ENCODE data around the gene LSAMP. TPM values are rescaled to one million over a fixed set of nuclear protein-coding genes. Genes with fewer than 3 reads are reported as not detected.

The LSAMP gene
- total RNA-seq, 1 donor from 2014 or later = 0.11 TPM

- H3K4me3 ChIP-seq = no peak overlapping the region
- H3K27ac ChIP-seq = no peak overlapping the region
Observed at GRCh38 chr3:115916866-115917265, 528.4 kb downstream of the LSAMP start.

GRCh38 chr3:115915061-115915460 is 530.2 kb downstream of the LSAMP start:
- Histone ChIP-seq H3K36me3 (no peaks in the 10 kb centered on the region), H3K27me3 (no peaks in the 10 kb centered on the region), H3K4me1 (no peaks in the 10 kb centered on the region), H3K9me3 (no peaks in the 10 kb centered on the region), H3K27ac (no peak overlapping the region), H3K4me3 (no peak overlapping the region)
- TF ChIP-seq CTCF (IDR thresholded peaks at IDR 0.05) = no peak
- DNase-seq (ENCODE audit: low spot score in 2 of 2) = no peak
- intact Hi-C loops (cut with DNase I) = no loop called here

More at GRCh38 chr3:115916866-115917265, 528.4 kb downstream of the LSAMP start:
- Histone ChIP-seq H3K4me1 (no peaks in the 10 kb centered on the region), H3K27me3 (no peaks in the 10 kb centered on the region), H3K36me3 (no peaks in the 10 kb centered on the region), H3K9me3 (peaks cover 0 to 4% of the 10 kb centered on the region in 2 donors)
- intact Hi-C loops (cut with DNase I) = no loop called here
- no peak for DNase-seq (ENCODE audit: low spot score in 2 of 2)
- TF ChIP-seq CTCF (IDR thresholded peaks at IDR 0.05) = no peak

- Histone ChIP-seq H3K9me3 (no peaks in the 10 kb centered on the region), H3K36me3 (no peaks in the 10 kb centered on the region), H3K4me1 (no peaks in the 10 kb centered on the region), H3K27ac (no peak overlapping the region), H3K4me3 (no peak overlapping the region), H3K27me3 (no peaks in the 10 kb centered on the region)
- intact Hi-C loops (cut with DNase I) = no loop called here
- TF ChIP-seq CTCF (IDR thresholded peaks at IDR 0.05) = no peak
- DNase-seq (ENCODE audit: low spot score in 2 of 2) = no peak
Observed at GRCh38 chr3:115913069-115913686, 532.1 kb downstream of the LSAMP start.

- H3K27me3 ChIP-seq = no peaks in the 10 kb centered on the region
- H3K4me3 ChIP-seq = no peak overlapping the region
- no peak for DNase-seq (ENCODE audit: low spot score in 2 of 2)
- no peaks in the 10 kb centered on the region for H3K4me1 ChIP-seq
- intact Hi-C loops (cut with DNase I) = no loop called here
- no peaks in the 10 kb centered on the region for H3K36me3 ChIP-seq
- TF ChIP-seq CTCF (IDR thresholded peaks at IDR 0.05) = no peak
- no peaks in the 10 kb centered on the region for H3K9me3 ChIP-seq
- no peak overlapping the region for H3K27ac ChIP-seq
Observed at GRCh38 chr3:115912372-115912771, 532.9 kb downstream of the LSAMP start.

- Histone ChIP-seq H3K9me3 (no peaks in the 10 kb centered on the region), H3K4me1 (no peaks in the 10 kb centered on the region), H3K27ac (no peak overlapping the region), H3K27me3 (no peaks in the 10 kb centered on the region), H3K4me3 (no peak overlapping the region), H3K36me3 (no peaks in the 10 kb centered on the region)
- no peak for DNase-seq (ENCODE audit: low spot score in 2 of 2)
- TF ChIP-seq CTCF (IDR thresholded peaks at IDR 0.05) = no peak
- intact Hi-C loops (cut with DNase I) = no loop called here
Observed at GRCh38 chr3:115905871-115906270, 539.4 kb downstream of the LSAMP start.

- no peaks in the 10 kb centered on the region for H3K36me3 ChIP-seq
- intact Hi-C loops (cut with DNase I) = no loop called here
- H3K9me3 ChIP-seq = no peaks in the 10 kb centered on the region
- TF ChIP-seq CTCF (IDR thresholded peaks at IDR 0.05) = no peak
- no peaks in the 10 kb centered on the region for H3K4me1 ChIP-seq
- DNase-seq (ENCODE audit: low spot score in 2 of 2) = no peak
- no peak overlapping the region for H3K4me3 ChIP-seq
- no peak overlapping the region for H3K27ac ChIP-seq
- H3K27me3 ChIP-seq = no peaks in the 10 kb centered on the region
Observed at GRCh38 chr3:115903843-115904242, 541.4 kb downstream of the LSAMP start.

Data from ascending aorta (tissue), 2 donors.